ENCODE measurements around the gene DENND6B. TPM values are rescaled to one million over a fixed set of nuclear protein-coding genes. Genes with fewer than 3 reads are reported as not detected.

Gene DENND6B
- total RNA-seq, 1 experiment from 2014 or later, result 1.2 TPM

Other genes with a start within 250 kb of the DENND6B start
- gene MLC1, start 241.6 kb downstream of the DENND6B start, total RNA-seq (2014; rRNA removed; shearing (Covaris generic)), result 0.02 and 0.10 TPM in 2 replicates
- 2.0 and 3.0 TPM in 2 replicates for gene MOV10L1, start 237.0 kb downstream of the DENND6B start, total RNA-seq (2014; rRNA removed; shearing (Covaris generic))
- 1.4 and 1.5 TPM in 2 replicates for gene PANX2, start 156.3 kb downstream of the DENND6B start, total RNA-seq (2014; rRNA removed; shearing (Covaris generic))
- 18.9 and 19.2 TPM in 2 replicates for gene TRABD, start 141.1 kb downstream of the DENND6B start, total RNA-seq (2014; rRNA removed; shearing (Covaris generic))
- gene SELENOO, start 126.0 kb downstream of the DENND6B start, total RNA-seq (2014; rRNA removed; shearing (Covaris generic)), result 8.0 and 9.5 TPM in 2 replicates
- 8.9 and 10.6 TPM in 2 replicates for gene TUBGCP6, start 82.0 kb downstream of the DENND6B start, total RNA-seq (2014; rRNA removed; shearing (Covaris generic))
- 11.4 and 12.6 TPM in 2 replicates for gene HDAC10, start 75.7 kb downstream of the DENND6B start, total RNA-seq (2014; rRNA removed; shearing (Covaris generic))
- 31.4 and 32.2 TPM in 2 replicates for gene MAPK12, start 65.3 kb downstream of the DENND6B start, total RNA-seq (2014; rRNA removed; shearing (Covaris generic))
- gene MAPK11, start 56.6 kb downstream of the DENND6B start, total RNA-seq (2014; rRNA removed; shearing (Covaris generic)), result 13.4 and 15.4 TPM in 2 replicates
- gene PLXNB2, start 19.4 kb downstream of the DENND6B start, total RNA-seq (2014; rRNA removed; shearing (Covaris generic)), result 64.9 and 65.0 TPM in 2 replicates
- gene PPP6R2, start 16.3 kb upstream of the DENND6B start, total RNA-seq (2014; rRNA removed; shearing (Covaris generic)), result 28.0 and 36.6 TPM in 2 replicates
- gene SBF1, start 148.0 kb upstream of the DENND6B start, total RNA-seq (2014; rRNA removed; shearing (Covaris generic)), result 43.0 and 48.2 TPM in 2 replicates
- not detected in 2 replicates for gene ADM2, start 154.5 kb upstream of the DENND6B start, total RNA-seq (2014; rRNA removed; shearing (Covaris generic))
- gene MIOX, start 159.8 kb upstream of the DENND6B start, total RNA-seq (2014; rRNA removed; shearing (Covaris generic)), result not detected in 2 replicates
- gene LMF2, start 180.7 kb upstream of the DENND6B start, total RNA-seq (2014; rRNA removed; shearing (Covaris generic)), result 21.3 and 28.7 TPM in 2 replicates
- 51.8 and 55.6 TPM in 2 replicates for gene NCAPH2, start 181.2 kb upstream of the DENND6B start, total RNA-seq (2014; rRNA removed; shearing (Covaris generic))
- gene SCO2, start 198.6 kb upstream of the DENND6B start, total RNA-seq (2014; rRNA removed; shearing (Covaris generic)), result 8.0 and 9.5 TPM in 2 replicates
- 0.10 and 0.31 TPM in 2 replicates for gene TYMP, start 203.0 kb upstream of the DENND6B start, total RNA-seq (2014; rRNA removed; shearing (Covaris generic))
- gene KLHDC7B, start 218.9 kb upstream of the DENND6B start, total RNA-seq (2014; rRNA removed; shearing (Covaris generic)), result 0.17 TPM in 1 of 2 replicates, not detected in the other
- gene SYCE3, start 235.9 kb upstream of the DENND6B start, total RNA-seq (2014; rRNA removed; shearing (Covaris generic)), result 2.5 TPM in 1 of 2 replicates, not detected in the other